Osteoblast (primary cell): Measurements from ENCODE around the gene TUBG1. TPM values are rescaled to one million over a fixed set of nuclear protein-coding genes. Genes with fewer than 3 reads are reported as not detected.

Experiments
- DNase-seq: peaks from one replicate; pipeline ENCODE4 v3.0.0; 2011; ENCODE audit warnings: low spot score, mixed read lengths; ENCODE audit not compliant: insufficient read length; ENCODE audit errors: missing footprints
- H2AFZ ChIP-seq: 2 replicates; pipeline ENCODE4 v1.6.0; 2011; ENCODE audit warnings: mild to moderate bottlenecking, low read length
- H3K27ac ChIP-seq: 2 replicates; pipeline ENCODE4 v1.5.1; 2011; ENCODE audit warnings: mild to moderate bottlenecking, low read depth, low read length, moderate library complexity
- H3K27me3 ChIP-seq: 2 replicates; pipeline ENCODE4 v1.6.0; 2012; ENCODE audit warnings: mild to moderate bottlenecking, control low read depth, inconsistent platforms, low read length, moderate library complexity; ENCODE audit not compliant: insufficient read depth
- H3K36me3 ChIP-seq: 2 replicates; pipeline ENCODE4 v1.5.1; 2011; ENCODE audit warnings: mild to moderate bottlenecking, low read length, control low read depth, moderate library complexity; ENCODE audit not compliant: insufficient read depth
- H3K4me1 ChIP-seq: 2 replicates; pipeline ENCODE4 v1.5.1; 2011; ENCODE audit warnings: mild to moderate bottlenecking, low read length, control low read depth, moderate library complexity; ENCODE audit not compliant: insufficient read depth
- H3K4me2 ChIP-seq: 2 replicates; pipeline ENCODE4 v1.6.0; 2011; ENCODE audit warnings: mild to moderate bottlenecking, low read length; ENCODE audit not compliant: insufficient read depth
- H3K4me3 ChIP-seq: fragments of 200-600 bp; sonication (generic); 3 replicates; pipeline ENCODE4 v1.5.1; 2012; ENCODE audit warnings: mild to moderate bottlenecking, low read length, inconsistent platforms; ENCODE audit not compliant: insufficient read depth
- H3K79me2 ChIP-seq: 2 replicates; pipeline ENCODE4 v1.6.0; 2012; ENCODE audit warnings: mild to moderate bottlenecking, low read length, control low read depth, inconsistent platforms; ENCODE audit not compliant: insufficient read depth
- H3K9me3 ChIP-seq: 2 replicates; pipeline ENCODE4 v1.5.1; 2011; ENCODE audit warnings: low read depth, low read length, control low read depth
- H4K20me1 ChIP-seq: 2 replicates; pipeline ENCODE4 v1.6.0; 2012; ENCODE audit warnings: mild to moderate bottlenecking, low read length, control low read depth; ENCODE audit not compliant: insufficient read depth
- CTCF ChIP-seq: IDR thresholded peaks from 2 replicates; pipeline ENCODE4 v1.5.1; 2011; ENCODE audit warnings: mild to moderate bottlenecking, low read depth, low read length, moderate library complexity; ENCODE audit errors: extremely low read depth
- total RNA-seq: library from RNA; depleted of rRNA; stranded (reverse); fragments of >200 nt; gene quantifications from 2 replicates; pipeline ENCODE4 v1.2.3, GENCODE V29; 2012

The TUBG1 gene
- total RNA-seq, 1 donor: 20.3 TPM

- Histone ChIP-seq H3K27ac (no peak overlapping the region), H3K79me2 (peaks cover 22% of the 10 kb centered on the region), H3K27me3 (no peaks in the 10 kb centered on the region), H3K4me2 (no peak overlapping the region), H4K20me1 (no peaks in the 10 kb centered on the region), H2AFZ (no peak overlapping the region), H3K4me3 (no peak overlapping the region), H3K9me3 (no peaks in the 10 kb centered on the region), H3K36me3 (peaks cover 71% of the 10 kb centered on the region), H3K4me1 (peaks cover 12% of the 10 kb centered on the region)
- TF ChIP-seq CTCF: no peak
- no peak for DNase-seq
These were observed 27.7 kb upstream of the TUBG1 start for GRCh38 chr17:42581744-42582270.

GRCh38 chr17:42584880-42585279, 24.6 kb upstream of the TUBG1 start:
- H4K20me1 ChIP-seq: no peaks in the 10 kb centered on the region
- H2AFZ ChIP-seq: no peak overlapping the region
- H3K27ac ChIP-seq: no peak overlapping the region
- H3K36me3 ChIP-seq: peaks cover 84% of the 10 kb centered on the region
- H3K79me2 ChIP-seq: peaks cover under 1% of the 10 kb centered on the region
- H3K9me3 ChIP-seq: no peaks in the 10 kb centered on the region
- TF ChIP-seq CTCF: no peak
- DNase-seq: no peak
- no peak overlapping the region for H3K4me3 ChIP-seq
- no peaks in the 10 kb centered on the region for H3K27me3 ChIP-seq
- no peak overlapping the region for H3K4me2 ChIP-seq
- H3K4me1 ChIP-seq: no peaks in the 10 kb centered on the region

GRCh38 chr17:42585353-42585752, 24.1 kb upstream of the TUBG1 start:
- Histone ChIP-seq H3K27ac (no peak overlapping the region), H4K20me1 (no peaks in the 10 kb centered on the region), H3K27me3 (no peaks in the 10 kb centered on the region), H3K4me3 (no peak overlapping the region), H2AFZ (no peak overlapping the region), H3K4me1 (no peaks in the 10 kb centered on the region), H3K79me2 (no peaks in the 10 kb centered on the region), H3K4me2 (no peak overlapping the region), H3K36me3 (peaks cover 79% of the 10 kb centered on the region), H3K9me3 (no peaks in the 10 kb centered on the region)
- TF ChIP-seq CTCF: no peak
- no peak for DNase-seq

- Histone ChIP-seq H3K79me2 (peaks cover 2% of the 10 kb centered on the region), H3K4me1 (no peaks in the 10 kb centered on the region), H4K20me1 (no peaks in the 10 kb centered on the region), H3K27me3 (no peaks in the 10 kb centered on the region), H3K36me3 (peaks cover 68% of the 10 kb centered on the region), H3K4me3 (no peak overlapping the region), H3K9me3 (no peaks in the 10 kb centered on the region), H2AFZ (no peak overlapping the region), H3K4me2 (no peak overlapping the region), H3K27ac (no peak overlapping the region)
- no peak for TF ChIP-seq CTCF
- no peak for DNase-seq
These were observed 22.8 kb upstream of the TUBG1 start for GRCh38 chr17:42586514-42587230.
